ENCODE results near the gene RTP3.

Gene RTP3

GRCh38 chr3:46455231-46456115, 42.3 kb upstream of the RTP3 start:
- H3K9me3 ChIP-seq (ENCODE audit: insufficient read depth, low read length, severe bottlenecking) = peaks cover 1% of the 10 kb centered on the region
- H3K4me2 ChIP-seq (ENCODE audit: insufficient read depth, low read length) = no peak overlapping the region
- peak; percentile 46; the same call in 2 of the 3 replicates for ATAC-seq (ENCODE audit: insufficient read depth, low read depth)
- no peaks in the 10 kb centered on the region for H4K20me1 ChIP-seq (ENCODE audit: insufficient read depth, low read length)
- H3K27ac ChIP-seq (ENCODE audit: low read length) = peak overlapping the region; percentile 29; the same call in 1 of the 2 replicates
- H3K79me2 ChIP-seq (ENCODE audit: insufficient read depth, low read length) = no peaks in the 10 kb centered on the region
- peaks cover 23% of the 10 kb centered on the region for H3K4me1 ChIP-seq (ENCODE audit: insufficient read depth, low read length)
- no peaks in the 10 kb centered on the region for H3K27me3 ChIP-seq (ENCODE audit: insufficient read depth, low read length, poor library complexity)
- H3K36me3 ChIP-seq (ENCODE audit: insufficient read depth, low read length) = no peaks in the 10 kb centered on the region
- no peak overlapping the region for H3K4me3 ChIP-seq (ENCODE audit: low read depth in 1 of 2, low read length in 2 of 2)
- peak; percentile 34 for DNase-seq
- TF ChIP-seq CTCF (IDR thresholded peaks at IDR 0.05; ENCODE audit: borderline replicate concordance, extremely low read depth, low read length, poor library complexity, severe bottlenecking) = no peak
- no peak for TF ChIP-seq EZH2 (IDR thresholded peaks at IDR 0.05; ENCODE audit: borderline replicate concordance, low read depth, low read length, severe bottlenecking)
- no peak overlapping the region for H2AFZ ChIP-seq (ENCODE audit: low read depth, low read length)
- H3K9ac ChIP-seq (ENCODE audit: low read depth, low read length) = no peak overlapping the region

- Histone ChIP-seq H3K36me3 (ENCODE audit: insufficient read depth, low read length) (no peaks in the 10 kb centered on the region), H3K9ac (ENCODE audit: low read depth, low read length) (no peak overlapping the region), H3K9me3 (ENCODE audit: insufficient read depth, low read length, severe bottlenecking) (peaks cover 3% of the 10 kb centered on the region), H3K27ac (ENCODE audit: low read length) (no peak overlapping the region), H4K20me1 (ENCODE audit: insufficient read depth, low read length) (no peaks in the 10 kb centered on the region), H3K4me3 (ENCODE audit: low read depth in 1 of 2, low read length in 2 of 2) (no peak overlapping the region), H3K4me2 (ENCODE audit: insufficient read depth, low read length) (no peak overlapping the region), H3K79me2 (ENCODE audit: insufficient read depth, low read length) (no peaks in the 10 kb centered on the region), H2AFZ (ENCODE audit: low read depth, low read length) (no peak overlapping the region), H3K4me1 (ENCODE audit: insufficient read depth, low read length) (peaks cover 23% of the 10 kb centered on the region), H3K27me3 (ENCODE audit: insufficient read depth, low read length, poor library complexity) (no peaks in the 10 kb centered on the region)
- no peak for DNase-seq
- ATAC-seq (ENCODE audit: insufficient read depth, low read depth) = no peak
- TF ChIP-seq EZH2 (IDR thresholded peaks at IDR 0.05; ENCODE audit: borderline replicate concordance, low read depth, low read length, severe bottlenecking) (no peak), CTCF (IDR thresholded peaks at IDR 0.05; ENCODE audit: borderline replicate concordance, extremely low read depth, low read length, poor library complexity, severe bottlenecking) (no peak)
Measured at GRCh38 chr3:46456118-46456517, 41.7 kb upstream of the RTP3 start.

- no peak for TF ChIP-seq EZH2 (IDR thresholded peaks at IDR 0.05; ENCODE audit: borderline replicate concordance, low read depth, low read length, severe bottlenecking)
- TF ChIP-seq CTCF (IDR thresholded peaks at IDR 0.05; ENCODE audit: borderline replicate concordance, extremely low read depth, low read length, poor library complexity, severe bottlenecking) = no peak
- Histone ChIP-seq H4K20me1 (ENCODE audit: insufficient read depth, low read length) (no peaks in the 10 kb centered on the region), H3K36me3 (ENCODE audit: insufficient read depth, low read length) (no peaks in the 10 kb centered on the region), H3K27ac (ENCODE audit: low read length) (no peak overlapping the region), H2AFZ (ENCODE audit: low read depth, low read length) (no peak overlapping the region), H3K4me3 (ENCODE audit: low read depth in 1 of 2, low read length in 2 of 2) (no peak overlapping the region), H3K4me2 (ENCODE audit: insufficient read depth, low read length) (no peak overlapping the region), H3K4me1 (ENCODE audit: insufficient read depth, low read length) (peaks cover 7% of the 10 kb centered on the region; the same call in 1 of the 2 replicates), H3K9me3 (ENCODE audit: insufficient read depth, low read length, severe bottlenecking) (peaks cover 3% of the 10 kb centered on the region), H3K27me3 (ENCODE audit: insufficient read depth, low read length, poor library complexity) (no peaks in the 10 kb centered on the region), H3K9ac (ENCODE audit: low read depth, low read length) (no peak overlapping the region), H3K79me2 (ENCODE audit: insufficient read depth, low read length) (no peaks in the 10 kb centered on the region)
- ATAC-seq (ENCODE audit: insufficient read depth, low read depth) (no peak), DNase-seq (no peak)
Measured at GRCh38 chr3:46460051-46460450, 37.7 kb upstream of the RTP3 start.

Data from DND-41 (cell line).